Endothelial cell of umbilical vein (primary cell): ENCODE results near the gene PKD2L1. TPM values are rescaled to one million over a fixed set of nuclear protein-coding genes. Genes with fewer than 3 reads are reported as not detected.
"Not testable (repeated sequence)": the region's sequence is repeated elsewhere in the genome, so short reads cannot be mapped to it uniquely, and the experiment has no call there.

Experiments used
- BruUV-seq: library from RNA; stranded (reverse); fragments of 400-500 nt; replicated peaks from 2 replicates; lab custom pipeline; 2021; lab: Mats Ljungman, UMichigan
- CTCF ChIA-PET: fragments of 300-600, 350-600 bp; sonication (Branson Sonifier 250); formaldehyde crosslinking; loops from one replicate; lab custom pipeline; 2021; ENCODE audit warnings: antibody characterized with exemption, inconsistent platforms; lab: Charles Lee
- POLR2A ChIA-PET: fragments of 300-600, 350-600 bp; sonication (Branson Sonifier 250); formaldehyde crosslinking; loops from one replicate; lab custom pipeline; 2021; ENCODE audit warnings: antibody characterized with exemption, inconsistent platforms; lab: Charles Lee
- DNase-seq: peaks from one replicate; pipeline ENCODE4 v3.0.0-alpha.2; 2011; ENCODE audit warnings: low read depth, low spot score
- FAIRE-seq: peaks from 2 replicates; lab custom pipeline; 2011; peaks lifted over from hg19 to GRCh38; lab: Jason Lieb, UNC
- H2AFZ ChIP-seq: 2 replicates; pipeline ENCODE4 v1.6.0; 2012; ENCODE audit warnings: low read depth, low read length, control low read depth, inconsistent platforms
- H3K27ac ChIP-seq: 2 replicates; pipeline ENCODE4 v1.5.1; 2011; ENCODE audit warnings: low read depth, mild to moderate bottlenecking, control low read depth, low read length, moderate library complexity; ENCODE audit not compliant: insufficient read depth
- H3K27me3 ChIP-seq, 2 experiments: 2 replicates each; pipeline versions ENCODE4 v1.6.0 to v1.6.1; 2011; ENCODE audit warnings: low read length in 2 of 2, mixed read lengths in 1 of 2; ENCODE audit not compliant: control insufficient read depth in 2 of 2, insufficient read depth in 2 of 2
- H3K36me3 ChIP-seq, 2 experiments: 2 replicates in 1 of 2; 3 replicates in 1 of 2; pipeline ENCODE4 v1.5.1; 2011; ENCODE audit warnings: low read length in 2 of 2, mild to moderate bottlenecking in 1 of 2, moderate library complexity in 1 of 2; ENCODE audit not compliant: control insufficient read depth in 2 of 2, insufficient read depth in 2 of 2; ENCODE audit errors: extremely low read depth in 1 of 2
- H3K4me1 ChIP-seq: 3 replicates; pipeline ENCODE4 v1.5.1; 2011; ENCODE audit warnings: mild to moderate bottlenecking, low read length; ENCODE audit not compliant: control insufficient read depth, insufficient read depth; ENCODE audit errors: extremely low read depth
- H3K4me2 ChIP-seq: 2 replicates; pipeline ENCODE4 v1.6.1; 2011; ENCODE audit warnings: low read length, control low read depth, mixed read lengths; ENCODE audit not compliant: insufficient read depth
- H3K4me3 ChIP-seq, 3 experiments: fragments of 200-600 bp in 1 of 3; sonication (generic), shearing (Covaris generic) in 1 of 3; replicated peaks in 1 of 3; 2 replicates each; pipeline ENCODE4 v1.5.1; 2011 to 2016; ENCODE audit warnings: control low read depth in 3 of 3, low read length in 3 of 3, mild to moderate bottlenecking in 2 of 3, inconsistent platforms in 1 of 3, low read depth in 1 of 3, moderate library complexity in 1 of 3; ENCODE audit not compliant: insufficient read depth in 1 of 3
- H3K79me2 ChIP-seq: 2 replicates; pipeline ENCODE4 v1.6.0; 2012; ENCODE audit warnings: low read length, inconsistent platforms; ENCODE audit not compliant: control insufficient read depth, insufficient read depth
- H3K9ac ChIP-seq: replicated peaks from 2 replicates; pipeline ENCODE3; 2011; ENCODE audit warnings: low read length, control low read depth; ENCODE audit not compliant: insufficient read depth; ENCODE audit errors: extremely low read depth
- H3K9me1 ChIP-seq: replicated peaks from 3 replicates; pipeline ENCODE4 v1.6.0; 2011; ENCODE audit warnings: mild to moderate bottlenecking, low read length; ENCODE audit not compliant: control insufficient read depth, insufficient read depth; ENCODE audit errors: extremely low read depth
- H3K9me3 ChIP-seq: replicated peaks from 2 replicates; pipeline ENCODE4 v1.5.1; 2012; ENCODE audit warnings: low read length, inconsistent platforms; ENCODE audit not compliant: control insufficient read depth, insufficient read depth
- H4K20me1 ChIP-seq: replicated peaks from 2 replicates; pipeline ENCODE3; 2011; ENCODE audit warnings: mild to moderate bottlenecking, low read length; ENCODE audit not compliant: control insufficient read depth, insufficient read depth; ENCODE audit errors: extremely low read depth
- CTCF ChIP-seq, 2 donors: IDR thresholded peaks; 1 replicate in 1 of 2; 2 replicates in 1 of 2; pipeline ENCODE4 v1.5.1; 2011; ENCODE audit warnings: low read length in 2 of 2, mild to moderate bottlenecking in 2 of 2, moderate library complexity in 2 of 2, control low read depth in 1 of 2, inconsistent platforms in 1 of 2, low read depth in 1 of 2; ENCODE audit not compliant: insufficient read depth in 1 of 2; ENCODE audit errors: extremely low read depth in 1 of 2
- EZH2 ChIP-seq: IDR thresholded peaks from 2 replicates; pipeline ENCODE4 v1.6.1; 2012; ENCODE audit warnings: borderline replicate concordance, low read depth, mild to moderate bottlenecking, moderate library complexity, low read length, inconsistent platforms; ENCODE audit not compliant: severe bottlenecking
- FOS ChIP-seq: IDR thresholded peaks from 2 replicates; pipeline ENCODE4 v1.6.1; 2011; ENCODE audit warnings: mild to moderate bottlenecking, low read length, moderate library complexity, borderline replicate concordance; ENCODE audit not compliant: insufficient read depth
- GATA2 ChIP-seq: IDR thresholded peaks from 2 replicates; pipeline ENCODE4 v1.7.0; 2011; ENCODE audit warnings: low read depth, mild to moderate bottlenecking, moderate library complexity, mixed read lengths, low read length; ENCODE audit not compliant: insufficient read length, insufficient read depth
- JUN ChIP-seq: IDR thresholded peaks from 2 replicates; pipeline ENCODE4 v1.6.1; 2011; ENCODE audit warnings: borderline replicate concordance, low read depth; ENCODE audit not compliant: insufficient read length, insufficient read depth
- MAX ChIP-seq: IDR thresholded peaks from 2 replicates; pipeline ENCODE4 v1.6.1; 2011; ENCODE audit not compliant: insufficient read depth, insufficient read length
- MYC ChIP-seq: IDR thresholded peaks from one replicate; pipeline ENCODE4 v1.6.1; 2011; ENCODE audit warnings: mild to moderate bottlenecking, low read depth, low read length
- POLR2A ChIP-seq: IDR thresholded peaks from 2 replicates; pipeline ENCODE4 v1.6.1; 2012; ENCODE audit warnings: low read depth, mild to moderate bottlenecking, control low read depth, low read length
- POLR2AphosphoS5 ChIP-seq: IDR thresholded peaks from 2 replicates; pipeline ENCODE4 v1.6.1; 2012; ENCODE audit warnings: low read depth, mild to moderate bottlenecking, control low read depth, low read length, moderate library complexity; ENCODE audit not compliant: insufficient read depth
- dilution Hi-C: fragments of 300-500 bp; cut with MboI; formaldehyde crosslinking; loops from one replicate; pipeline ENCODE4 v1.15.0; 2019; ENCODE audit warnings: low sequenced_read_pairs; ENCODE audit not compliant: extremely low pct_ligation_motif_present
- intact Hi-C: fragments of 100-400 bp; cut with micrococcal nuclease; formaldehyde crosslinking; loops from one replicate; pipeline ENCODE4 v1.10.0; 2022
- polyA plus RNA-seq, 4 experiments: library from polyadenylated mRNA; depleted of rRNA in 3 of 4; stranded (reverse) in 3 of 4; unstranded in 1 of 4; fragments of >200 nt; gene quantifications; 2 replicates each; pipeline versions ENCODE4 v1.2.1 to v1.2.3, GENCODE V29; 2011 to 2012; ENCODE audit warnings: missing spikeins in 1 of 4
- total RNA-seq: library from RNA; stranded (reverse); gene quantifications from 2 replicates; pipeline ENCODE4 v1.2.3, GENCODE V29; 2021

The PKD2L1 gene
- total and polyA plus RNA-seq, 2 donors (not counting 3 experiments of a cell fraction or from before 2014, with no cell fraction given): not detected

GRCh38 chr10:100292300-100292699 lies 37.7 kb downstream of the PKD2L1 start:
- dilution Hi-C loops, CTCF ChIA-PET, DNase-seq, H3K79me2 ChIP-seq, H3K9me3 ChIP-seq, POLR2A ChIA-PET, H3K9ac ChIP-seq, intact Hi-C loops, H4K20me1 ChIP-seq, H3K4me3 ChIP-seq, H2AFZ ChIP-seq, BruUV-seq, H3K4me1 ChIP-seq, FAIRE-seq, H3K9me1 ChIP-seq, H3K4me2 ChIP-seq, H3K36me3 ChIP-seq, H3K27ac ChIP-seq: not testable (repeated sequence)
- peaks cover 19 to 22% of the 10 kb centered on the region in 2 experiments for H3K27me3 ChIP-seq

GRCh38 chr10:100291356-100291755 lies 38.7 kb downstream of the PKD2L1 start:
- Histone ChIP-seq H3K9me3 (no peaks in the 10 kb centered on the region), H3K9me1 (no peaks in the 10 kb centered on the region), H3K4me2 (no peak overlapping the region), H3K9ac (no peak overlapping the region), H3K4me1 (peaks cover 4% of the 10 kb centered on the region), H3K36me3 (no peaks in the 10 kb centered on the region), H3K4me3 (no peak overlapping the region), H3K27ac (no peak overlapping the region), H4K20me1 (no peaks in the 10 kb centered on the region), H3K79me2 (no peaks in the 10 kb centered on the region), H3K27me3 (peaks cover 19 to 22% of the 10 kb centered on the region in 2 experiments), H2AFZ (no peak overlapping the region)
- ChIA-PET POLR2A (interaction anchor here (0.6 kb wide), 1 partner anchor 25 kb away, joined by 5 read pairs; no protein-coding TSS in a partner anchor), CTCF (no interaction called here)
- dilution Hi-C loops (no loop called here), intact Hi-C loops (no loop called here)
- DNase-seq (no peak), FAIRE-seq (no peak)
- TF ChIP-seq JUN (no peak), GATA2 (no peak), EZH2 (no peak), MAX (no peak), FOS (no peak), CTCF (IDR thresholded peaks at IDR 0.05; ENCODE audit: extremely low read depth in 1 of 2, insufficient read depth in 1 of 2, low read depth in 1 of 2, low read length in 2 of 2) (no peak), POLR2AphosphoS5 (no peak), POLR2A (no peak), MYC (no peak)
- BruUV-seq: no TSS peak
